Adipose tissue (tissue), 3 donors: Measurements from ENCODE around the gene CHMP4B. TPM values are rescaled to one million over a fixed set of nuclear protein-coding genes. Genes with fewer than 3 reads are reported as not detected.
"Not testable (repeated sequence)": the region's sequence is repeated elsewhere in the genome, so short reads cannot be mapped to it uniquely, and the experiment has no call there.

Source experiments
- H3K27ac ChIP-seq: one replicate; pipeline ENCODE4 v1.5.1; 2013; ENCODE audit warnings: low read depth, low read length
- WGBS, 3 donors: extraction: QIAGEN DNeasy Blood & Tissue Kit; methylation state at CpG; one replicate each; pipeline ENCODE4 v1.1.7; 2013; 5-methylcytosine and 5-hydroxymethylcytosine counted together
- polyA plus RNA-seq, 3 donors: library from polyadenylated mRNA; stranded (reverse); fragments of 200-250 nt; gene quantifications; one replicate each; pipeline ENCODE4 v1.2.3, GENCODE V29; 2013
- donor health status: healthy with polysubstance abuse.
- donor health status: Bipolar disorder and iron deficiency.
- donor health status: healthy.

Gene CHMP4B
- polyA plus RNA-seq, 3 donors = 50.9 to 131 (median 97.2) TPM

- WGBS, 3 donors = 49 to 71% (median 56%) methylated on average over 9 of the region's 9 CpGs
- no peak overlapping the region for H3K27ac ChIP-seq
These were observed 23.8 kb upstream of the CHMP4B start for GRCh38 chr20:33787253-33787891.

GRCh38 chr20:33788351-33789049 is 22.6 kb upstream of the CHMP4B start:
- WGBS, 3 donors = 85 to 90% (median 89%) methylated on average over 12 of the region's 12 CpGs
- H3K27ac ChIP-seq = no peak overlapping the region

GRCh38 chr20:33789109-33789857 is 21.9 kb upstream of the CHMP4B start:
- H3K27ac ChIP-seq = no peak overlapping the region
- 78 to 81% (median 80%) methylated on average over 11 of the region's 11 CpGs for WGBS, 3 donors

GRCh38 chr20:33789858-33790182 is 21.3 kb upstream of the CHMP4B start:
- 62 to 70% (median 68%) methylated on average over 5 of the region's 5 CpGs for WGBS, 3 donors
- no peak overlapping the region for H3K27ac ChIP-seq

GRCh38 chr20:33790566-33790965 is 20.6 kb upstream of the CHMP4B start:
- no peak overlapping the region for H3K27ac ChIP-seq
- WGBS, 3 donors = 64 to 92% (median 89%) methylated on average over 11 of the region's 11 CpGs

GRCh38 chr20:33791021-33791420 is 20.1 kb upstream of the CHMP4B start:
- WGBS, 3 donors = 86 to 97% (median 96%) methylated on average over 30 to 31 of the region's 31 CpGs
- no peak overlapping the region for H3K27ac ChIP-seq

GRCh38 chr20:33791540-33791939 is 19.6 kb upstream of the CHMP4B start:
- H3K27ac ChIP-seq = no peak overlapping the region
- 84 to 91% (median 89%) methylated on average over 9 of the region's 9 CpGs for WGBS, 3 donors

- 50 to 70% (median 61%) methylated on average over 13 of the region's 13 CpGs for WGBS, 3 donors
- no peak overlapping the region for H3K27ac ChIP-seq
These were observed 19.1 kb upstream of the CHMP4B start for GRCh38 chr20:33791959-33792597.

- WGBS, 3 donors = 53 to 64% (median 64%) methylated on average over 3 of the region's 3 CpGs
- H3K27ac ChIP-seq = not testable (repeated sequence)
These were observed 18.6 kb upstream of the CHMP4B start for GRCh38 chr20:33792598-33792989.

- WGBS, 3 donors = 45 to 60% (median 55%) methylated on average over 21 of the region's 21 CpGs
- H3K27ac ChIP-seq = no peak overlapping the region
These were observed 17.9 kb upstream of the CHMP4B start for GRCh38 chr20:33793011-33793931.

- no peak overlapping the region for H3K27ac ChIP-seq
- 22 to 74% (median 68%) methylated on average over 9 of the region's 9 CpGs for WGBS, 3 donors
These were observed 14.8 kb upstream of the CHMP4B start for GRCh38 chr20:33796263-33796906.

GRCh38 chr20:33796907-33797544 is 14.1 kb upstream of the CHMP4B start:
- H3K27ac ChIP-seq = no peak overlapping the region
- WGBS, 3 donors = 58 to 94% (median 92%) methylated on average over 5 of the region's 5 CpGs

- no peak overlapping the region for H3K27ac ChIP-seq
- 81 to 98% (median 96%) methylated on average over 4 of the region's 4 CpGs for WGBS, 3 donors
These were observed 12.7 kb upstream of the CHMP4B start for GRCh38 chr20:33798444-33798843.

GRCh38 chr20:33803921-33804337 is 7.2 kb upstream of the CHMP4B start:
- WGBS, 3 donors = 68 to 79% (median 75%) methylated on average over 2 of the region's 2 CpGs
- H3K27ac ChIP-seq = no peak overlapping the region

GRCh38 chr20:33808388-33808787 is 2.8 kb upstream of the CHMP4B start:
- WGBS, 3 donors = 92 to 99% (median 96%) methylated on average over 3 of the region's 3 CpGs
- H3K27ac ChIP-seq = no peak overlapping the region

GRCh38 chr20:33810259-33810658 is 889 bp upstream of the CHMP4B start:
- 37 to 49% (median 43%) methylated on average over 5 of the region's 5 CpGs for WGBS, 3 donors
- no peak overlapping the region for H3K27ac ChIP-seq

GRCh38 chr20:33811776-33812151 is 616 bp downstream of the CHMP4B start:
- peak overlapping the region; percentile 98 for H3K27ac ChIP-seq
- WGBS, 3 donors = 0 to 3% (median 0%) methylated on average over 12 of the region's 12 CpGs
